ENCODE measurements around the gene CLEC11A. TPM values are rescaled to one million over a fixed set of nuclear protein-coding genes. Genes with fewer than 3 reads are reported as not detected.

CLEC11A gene
- total RNA-seq, 1 experiment from 2014 or later, result 1.6 TPM

GRCh38 chr19:50723735-50724521, 764 bp downstream of the CLEC11A start:
- no peak overlapping the region for H3K4me3 ChIP-seq (ENCODE audit: low read length)
- no peak overlapping the region for H3K9ac ChIP-seq (ENCODE audit: low read length)
- no peaks in the 10 kb centered on the region for H4K20me1 ChIP-seq (ENCODE audit: insufficient read depth, low read depth, low read length)
- H3K27ac ChIP-seq (ENCODE audit: low read length), result no peak overlapping the region
- H3K9me3 ChIP-seq (ENCODE audit: low read length), result no peaks in the 10 kb centered on the region
- H3K9me2 ChIP-seq (replicated peaks; ENCODE audit: insufficient read depth, low read length), result no peaks in the 10 kb centered on the region
- no peak overlapping the region for H2AFZ ChIP-seq (ENCODE audit: low read length)
- H3K4me2 ChIP-seq (ENCODE audit: low read depth, low read length, poor library complexity, severe bottlenecking), result no peak overlapping the region
- H3K4me1 ChIP-seq (ENCODE audit: low read length), result peaks cover 9% of the 10 kb centered on the region
- no peaks in the 10 kb centered on the region for H3K27me3 ChIP-seq (ENCODE audit: low read length)
- no peaks in the 10 kb centered on the region for H3K36me3 ChIP-seq (ENCODE audit: insufficient read depth, low read length)
- no peaks in the 10 kb centered on the region for H3K79me2 ChIP-seq (ENCODE audit: low read length)
- DNase-seq, result no peak

- no peaks in the 10 kb centered on the region for H3K27me3 ChIP-seq (ENCODE audit: low read length)
- H3K9ac ChIP-seq (ENCODE audit: low read length), result peak overlapping the region; percentile 76
- no peaks in the 10 kb centered on the region for H3K9me3 ChIP-seq (ENCODE audit: low read length)
- H3K4me1 ChIP-seq (ENCODE audit: low read length), result peaks cover 9% of the 10 kb centered on the region
- no peak overlapping the region for H2AFZ ChIP-seq (ENCODE audit: low read length)
- H3K79me2 ChIP-seq (ENCODE audit: low read length), result no peaks in the 10 kb centered on the region
- H3K27ac ChIP-seq (ENCODE audit: low read length), result no peak overlapping the region
- no peaks in the 10 kb centered on the region for H4K20me1 ChIP-seq (ENCODE audit: insufficient read depth, low read depth, low read length)
- peak overlapping the region; percentile 62 for H3K4me2 ChIP-seq (ENCODE audit: low read depth, low read length, poor library complexity, severe bottlenecking)
- no peaks in the 10 kb centered on the region for H3K36me3 ChIP-seq (ENCODE audit: insufficient read depth, low read length)
- H3K9me2 ChIP-seq (replicated peaks; ENCODE audit: insufficient read depth, low read length), result no peaks in the 10 kb centered on the region
- H3K4me3 ChIP-seq (ENCODE audit: low read length), result peak overlapping the region; percentile 66
- peak; percentile 98 for DNase-seq
Measured at GRCh38 chr19:50724522-50725217, 1.5 kb downstream of the CLEC11A start.

- Histone ChIP-seq H3K36me3 (ENCODE audit: insufficient read depth, low read length) (no peaks in the 10 kb centered on the region), H3K9me3 (ENCODE audit: low read length) (no peaks in the 10 kb centered on the region), H3K27me3 (ENCODE audit: low read length) (no peaks in the 10 kb centered on the region), H4K20me1 (ENCODE audit: insufficient read depth, low read depth, low read length) (no peaks in the 10 kb centered on the region), H2AFZ (ENCODE audit: low read length) (no peak overlapping the region), H3K4me2 (ENCODE audit: low read depth, low read length, poor library complexity, severe bottlenecking) (peak overlapping the region; percentile 62), H3K79me2 (ENCODE audit: low read length) (no peaks in the 10 kb centered on the region), H3K9ac (ENCODE audit: low read length) (peak overlapping the region; percentile 76), H3K4me3 (ENCODE audit: low read length) (peak overlapping the region; percentile 66), H3K27ac (ENCODE audit: low read length) (no peak overlapping the region), H3K9me2 (replicated peaks; ENCODE audit: insufficient read depth, low read length) (no peaks in the 10 kb centered on the region), H3K4me1 (ENCODE audit: low read length) (peaks cover 9% of the 10 kb centered on the region)
- no peak for DNase-seq
Measured at GRCh38 chr19:50725218-50725910, 2.2 kb downstream of the CLEC11A start.

- peaks cover 9% of the 10 kb centered on the region for H3K4me1 ChIP-seq (ENCODE audit: low read length)
- H3K36me3 ChIP-seq (ENCODE audit: insufficient read depth, low read length), result no peaks in the 10 kb centered on the region
- H3K79me2 ChIP-seq (ENCODE audit: low read length), result no peaks in the 10 kb centered on the region
- no peaks in the 10 kb centered on the region for H3K27me3 ChIP-seq (ENCODE audit: low read length)
- no peak overlapping the region for H2AFZ ChIP-seq (ENCODE audit: low read length)
- H3K9me2 ChIP-seq (replicated peaks; ENCODE audit: insufficient read depth, low read length), result no peaks in the 10 kb centered on the region
- peak overlapping the region; percentile 66; the same call in 1 of the 2 replicates for H3K4me3 ChIP-seq (ENCODE audit: low read length)
- no peak overlapping the region for H3K9ac ChIP-seq (ENCODE audit: low read length)
- H3K9me3 ChIP-seq (ENCODE audit: low read length), result no peaks in the 10 kb centered on the region
- no peak overlapping the region for H3K27ac ChIP-seq (ENCODE audit: low read length)
- DNase-seq, result no peak
- H3K4me2 ChIP-seq (ENCODE audit: low read depth, low read length, poor library complexity, severe bottlenecking), result peak overlapping the region; percentile 62
- no peaks in the 10 kb centered on the region for H4K20me1 ChIP-seq (ENCODE audit: insufficient read depth, low read depth, low read length)
Measured at GRCh38 chr19:50725911-50726230, 2.7 kb downstream of the CLEC11A start.

- Histone ChIP-seq H3K4me2 (ENCODE audit: low read depth, low read length, poor library complexity, severe bottlenecking) (no peak overlapping the region), H3K9me3 (ENCODE audit: low read length) (no peaks in the 10 kb centered on the region), H3K9me2 (replicated peaks; ENCODE audit: insufficient read depth, low read length) (no peaks in the 10 kb centered on the region), H4K20me1 (ENCODE audit: insufficient read depth, low read depth, low read length) (no peaks in the 10 kb centered on the region), H3K27ac (ENCODE audit: low read length) (no peak overlapping the region), H2AFZ (ENCODE audit: low read length) (no peak overlapping the region), H3K9ac (ENCODE audit: low read length) (no peak overlapping the region), H3K4me1 (ENCODE audit: low read length) (peaks cover 9% of the 10 kb centered on the region), H3K36me3 (ENCODE audit: insufficient read depth, low read length) (no peaks in the 10 kb centered on the region), H3K27me3 (ENCODE audit: low read length) (no peaks in the 10 kb centered on the region), H3K4me3 (ENCODE audit: low read length) (no peak overlapping the region), H3K79me2 (ENCODE audit: low read length) (no peaks in the 10 kb centered on the region)
- no peak for DNase-seq
Measured at GRCh38 chr19:50728084-50728737, 5.0 kb downstream of the CLEC11A start.

DNA sequence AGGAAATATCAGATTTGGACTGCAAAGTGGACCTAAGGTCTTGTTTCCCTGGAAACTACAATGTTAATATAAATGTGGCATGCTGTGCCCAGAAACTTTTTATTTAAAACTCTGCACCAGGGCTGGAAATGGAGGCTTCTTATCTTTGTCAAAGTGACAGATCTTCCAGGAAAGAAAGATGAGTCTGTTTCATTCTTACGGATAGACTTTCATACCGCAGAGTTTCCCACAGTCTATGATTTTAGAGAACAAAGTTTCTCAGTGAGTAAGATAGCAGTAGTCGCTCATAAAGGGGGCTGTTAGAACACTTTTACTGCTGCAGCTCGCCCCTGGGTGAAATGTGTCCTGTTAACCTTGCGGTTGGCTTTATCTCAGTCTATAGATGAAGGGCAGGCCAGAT, 6.7 kb downstream of the CLEC11A start:
- Histone ChIP-seq H4K20me1 (ENCODE audit: insufficient read depth, low read depth, low read length) (no peaks in the 10 kb centered on the region), H3K27ac (ENCODE audit: low read length) (no peak overlapping the region), H2AFZ (ENCODE audit: low read length) (no peak overlapping the region), H3K9me3 (ENCODE audit: low read length) (no peaks in the 10 kb centered on the region), H3K4me3 (ENCODE audit: low read length) (no peak overlapping the region), H3K36me3 (ENCODE audit: insufficient read depth, low read length) (no peaks in the 10 kb centered on the region), H3K4me1 (ENCODE audit: low read length) (peaks cover 9% of the 10 kb centered on the region), H3K4me2 (ENCODE audit: low read depth, low read length, poor library complexity, severe bottlenecking) (no peak overlapping the region), H3K9me2 (replicated peaks; ENCODE audit: insufficient read depth, low read length) (no peaks in the 10 kb centered on the region), H3K9ac (ENCODE audit: low read length) (no peak overlapping the region), H3K27me3 (ENCODE audit: low read length) (no peaks in the 10 kb centered on the region), H3K79me2 (ENCODE audit: low read length) (no peaks in the 10 kb centered on the region)
- no peak for DNase-seq

- no peak for DNase-seq
- no peaks in the 10 kb centered on the region for H3K79me2 ChIP-seq (ENCODE audit: low read length)
- H3K4me1 ChIP-seq (ENCODE audit: low read length), result 0 out of 2 replicates have a peak, but pooled peaks cover 3% of the 10 kb centered on the region
- H3K4me3 ChIP-seq (ENCODE audit: low read length), result no peak overlapping the region
- no peaks in the 10 kb centered on the region for H3K9me3 ChIP-seq (ENCODE audit: low read length)
- H3K4me2 ChIP-seq (ENCODE audit: low read depth, low read length, poor library complexity, severe bottlenecking), result no peak overlapping the region
- H2AFZ ChIP-seq (ENCODE audit: low read length), result no peak overlapping the region
- H3K27ac ChIP-seq (ENCODE audit: low read length), result no peak overlapping the region
- H3K27me3 ChIP-seq (ENCODE audit: low read length), result no peaks in the 10 kb centered on the region
- H3K9ac ChIP-seq (ENCODE audit: low read length), result no peak overlapping the region
- no peaks in the 10 kb centered on the region for H3K36me3 ChIP-seq (ENCODE audit: insufficient read depth, low read length)
- no peaks in the 10 kb centered on the region for H4K20me1 ChIP-seq (ENCODE audit: insufficient read depth, low read depth, low read length)
- no peaks in the 10 kb centered on the region for H3K9me2 ChIP-seq (replicated peaks; ENCODE audit: insufficient read depth, low read length)
Measured at GRCh38 chr19:50735869-50736268, 12.7 kb downstream of the CLEC11A start.

DNA sequence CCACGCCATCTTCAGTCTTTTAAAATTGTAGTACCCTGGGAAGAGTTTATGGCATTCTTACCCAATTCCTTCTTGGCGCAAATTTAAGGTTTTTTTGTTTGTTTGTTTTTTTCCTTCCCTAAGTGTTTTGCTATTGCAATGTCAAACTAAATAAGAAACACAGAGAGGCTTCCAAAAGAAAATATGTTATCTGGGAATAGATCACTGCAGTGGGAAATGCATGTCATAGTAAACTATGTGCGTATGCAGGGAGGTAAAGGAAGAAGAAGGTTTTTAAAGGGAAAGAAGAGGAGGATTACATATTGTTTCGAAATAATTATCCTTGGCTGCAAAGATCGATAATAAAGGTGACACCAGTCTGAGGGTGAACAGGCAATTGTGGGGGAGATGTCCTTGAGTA, 13.2 kb downstream of the CLEC11A start:
- Histone ChIP-seq H3K36me3 (ENCODE audit: insufficient read depth, low read length) (no peaks in the 10 kb centered on the region), H3K4me1 (ENCODE audit: low read length) (0 out of 2 replicates have a peak, but pooled peaks cover 3% of the 10 kb centered on the region), H3K4me3 (ENCODE audit: low read length) (no peak overlapping the region), H3K9me2 (replicated peaks; ENCODE audit: insufficient read depth, low read length) (no peaks in the 10 kb centered on the region), H2AFZ (ENCODE audit: low read length) (no peak overlapping the region), H3K27me3 (ENCODE audit: low read length) (no peaks in the 10 kb centered on the region), H3K79me2 (ENCODE audit: low read length) (no peaks in the 10 kb centered on the region), H4K20me1 (ENCODE audit: insufficient read depth, low read depth, low read length) (no peaks in the 10 kb centered on the region), H3K9ac (ENCODE audit: low read length) (no peak overlapping the region), H3K4me2 (ENCODE audit: low read depth, low read length, poor library complexity, severe bottlenecking) (no peak overlapping the region), H3K9me3 (ENCODE audit: low read length) (no peaks in the 10 kb centered on the region), H3K27ac (ENCODE audit: low read length) (no peak overlapping the region)
- DNase-seq, result no peak
